Fibroblast of pulmonary artery (primary cell): ENCODE measurements around the gene TGM1.

Experiments used
- DNase-seq: peaks from one replicate; pipeline ENCODE4 v3.0.0-alpha.2; 2010; ENCODE audit warnings: low read depth
- H3K4me3 ChIP-seq: replicated peaks from 2 replicates; pipeline ENCODE4 v1.5.1; 2011; ENCODE audit warnings: low read depth, mild to moderate bottlenecking, control low read depth, low read length, moderate library complexity
- CTCF ChIP-seq: IDR thresholded peaks from 2 replicates; pipeline ENCODE4 v1.5.1; 2011; ENCODE audit warnings: mild to moderate bottlenecking, control low read depth, low read length, inconsistent platforms; ENCODE audit errors: missing control alignments

The TGM1 gene

GRCh38 chr14:24308342-24309124 lies 45.6 kb upstream of the TGM1 start:
- DNase-seq: no peak
- no peak for TF ChIP-seq CTCF
- no peak overlapping the region for H3K4me3 ChIP-seq

GRCh38 chr14:24307575-24308341 lies 44.8 kb upstream of the TGM1 start, which contains the start of gene CIDEB:
Gene CIDEB (minus strand): TSS chr14:24307977. CDS start chr14:24307858, 119 bp downstream.
- TF ChIP-seq CTCF: peak; percentile 98
- no peak within 1 kb of the TSS for H3K4me3 ChIP-seq
- DNase-seq: peak; percentile 66

DNA sequence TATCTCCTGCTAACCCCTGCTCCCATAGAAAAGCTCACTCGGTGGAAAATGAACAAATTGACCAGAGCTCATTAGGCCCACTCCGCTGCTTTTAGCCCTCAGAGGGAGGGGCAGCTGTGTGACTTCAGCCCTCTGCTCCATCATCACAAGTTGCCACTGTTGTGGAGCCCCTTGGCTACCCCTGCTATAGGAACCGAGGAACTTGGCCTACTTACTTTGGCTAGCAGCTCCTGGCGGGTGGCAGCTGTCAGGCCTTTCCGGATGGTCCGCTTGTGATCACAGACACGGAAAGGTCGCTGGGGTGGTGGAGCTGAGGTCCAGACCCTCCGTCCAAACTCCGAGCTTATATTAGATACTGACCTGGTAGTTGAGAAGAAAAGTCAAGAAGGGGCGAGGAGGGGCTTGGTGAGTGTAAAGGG lies 44.2 kb upstream of the TGM1 start:
- H3K4me3 ChIP-seq: no peak overlapping the region
- no peak for TF ChIP-seq CTCF
- DNase-seq: no peak

GRCh38 chr14:24304019-24304387 lies 41.0 kb upstream of the TGM1 start:
- no peak overlapping the region for H3K4me3 ChIP-seq
- no peak for TF ChIP-seq CTCF
- DNase-seq: no peak

DNA sequence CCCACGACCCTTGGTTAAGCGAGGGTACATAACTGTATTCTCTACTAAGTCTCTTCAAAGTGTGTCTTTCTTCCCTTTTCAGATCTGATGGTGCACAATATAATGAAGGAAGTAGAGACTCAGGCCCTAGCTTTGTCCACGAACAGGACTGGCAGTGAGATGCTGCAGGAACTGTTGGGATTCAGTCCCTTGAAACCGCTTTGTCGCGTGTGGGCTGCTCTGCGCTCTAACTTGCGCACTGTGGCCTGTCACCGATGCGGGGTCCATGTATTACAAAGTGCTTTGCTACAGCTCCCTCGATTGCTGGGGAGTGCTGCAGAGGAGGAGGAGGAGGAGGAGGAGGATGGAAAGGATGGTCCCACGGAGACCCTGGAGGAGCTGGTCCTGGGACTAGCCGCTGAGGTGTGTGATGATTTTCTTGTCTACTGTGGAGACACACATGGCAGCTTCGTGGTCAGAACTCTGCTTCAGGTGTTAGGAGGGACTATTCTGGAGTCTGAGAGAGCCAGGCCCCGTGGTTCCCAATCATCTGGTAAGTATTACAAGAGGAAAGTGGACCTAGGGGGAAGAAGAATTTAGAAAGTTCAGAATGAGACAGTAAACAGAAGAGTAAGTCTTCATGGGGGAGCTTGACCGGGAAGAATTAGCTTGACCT lies 37.5 kb upstream of the TGM1 start:
- TF ChIP-seq CTCF: no peak
- H3K4me3 ChIP-seq: peak overlapping the region; percentile 96

DNA sequence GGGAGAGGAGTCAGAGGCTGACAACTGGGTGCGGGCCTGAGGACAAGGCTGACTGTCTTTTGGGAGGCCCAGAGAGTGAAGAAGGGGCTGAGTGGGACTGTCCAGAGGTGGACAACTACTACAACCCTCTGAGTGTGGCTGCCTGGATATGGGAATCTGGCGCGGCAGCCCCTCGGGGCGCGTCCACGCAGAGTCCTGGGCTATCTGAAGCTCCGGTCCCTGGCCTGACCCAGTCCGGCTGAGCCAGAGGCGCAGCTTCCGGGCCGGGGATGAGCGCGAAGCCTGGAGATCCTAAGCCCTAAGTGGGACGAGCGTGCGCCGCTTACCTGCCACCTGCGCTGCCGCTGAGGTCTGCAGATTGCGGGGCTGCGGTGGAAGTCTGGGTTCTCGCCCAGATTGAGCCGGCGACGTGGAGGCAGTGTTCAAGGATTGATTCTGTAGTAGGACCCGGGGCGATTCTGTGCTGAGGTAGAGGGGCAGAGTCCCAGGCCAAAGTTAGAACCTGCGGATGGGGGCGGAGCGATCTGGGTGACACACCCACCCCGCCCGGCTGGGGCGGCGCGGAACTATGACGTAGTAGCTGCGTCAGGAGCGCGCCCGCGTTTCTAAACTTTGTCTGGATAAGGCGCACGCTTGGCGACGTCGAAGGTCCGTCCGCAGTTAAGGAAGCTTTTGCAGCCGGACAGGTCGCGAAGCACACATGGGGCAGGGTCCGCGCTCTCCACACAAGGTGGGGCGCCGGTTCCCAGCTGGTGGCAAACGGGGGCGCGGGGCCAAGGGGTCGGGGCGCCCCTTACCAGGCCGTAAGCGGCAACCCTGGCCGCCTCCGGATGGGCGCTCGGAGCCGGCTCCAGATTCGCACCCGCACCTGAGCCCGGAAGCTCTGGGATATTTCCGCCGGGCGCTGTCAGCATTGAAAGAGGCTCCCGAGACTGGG lies 36.5 kb upstream of the TGM1 start, which contains the start of the genes DHRS1 and NOP9:
Gene DHRS1, minus strand, starts transcription at position 526 of the 937 bp plus-strand sequence. CDS start 674 bp downstream, outside the sequence.
Gene NOP9, plus strand, starts transcription at position 596 of the 937 bp plus-strand sequence. Its CDS starts 105 bp downstream, at position 701.
- no peak for TF ChIP-seq CTCF
- DNase-seq: peak; percentile 91
- peak within 1 kb of the TSS; percentile 96 for H3K4me3 ChIP-seq

More for the DNA sequence above, 37.5 kb upstream of the TGM1 start:
- no peak for DNase-seq
